NCI-H526 treated with DMSO at 0.1 percent for 48 hours (cell line): ENCODE results near the gene ESPN.
"Not testable (repeated sequence)": the region's sequence is repeated elsewhere in the genome, so short reads cannot be mapped to it uniquely, and the experiment has no call there.

ENCODE experiments used
- DNase-seq: peaks from one replicate; lab custom pipeline; 2025; lab: John Stamatoyannopoulos, UW

ESPN gene

GRCh38 chr1:6424619-6425593 lies at the start of gene ESPN:
TSS of gene ESPN (plus strand) at chr1:6424776. CDS start at chr1:6424956, 180 bp downstream.
- peak; percentile 24 for DNase-seq

GRCh38 chr1:6378096-6378746 lies 46.4 kb upstream of the ESPN start:
- DNase-seq: peak; percentile 20

GRCh38 chr1:6380037-6380436 lies 44.5 kb upstream of the ESPN start:
- DNase-seq: no peak

GRCh38 chr1:6384135-6384534 lies 40.4 kb upstream of the ESPN start:
- DNase-seq: no peak

- DNase-seq: no peak
Measured at GRCh38 chr1:6384962-6385361, 39.6 kb upstream of the ESPN start.

- peak; percentile 28 for DNase-seq
Measured at GRCh38 chr1:6385488-6386191, 38.9 kb upstream of the ESPN start.

GRCh38 chr1:6386371-6386949 lies 38.1 kb upstream of the ESPN start:
- DNase-seq: no peak

GRCh38 chr1:6389971-6390370 lies 34.6 kb upstream of the ESPN start:
- no peak for DNase-seq

- DNase-seq: peak; percentile 28
Measured at GRCh38 chr1:6391951-6392808, 32.4 kb upstream of the ESPN start.

- DNase-seq: no peak
Measured at GRCh38 chr1:6392809-6393399, 31.7 kb upstream of the ESPN start.

GRCh38 chr1:6393400-6394187 lies 31.0 kb upstream of the ESPN start, which contains the start of gene ACOT7:
TSS of gene ACOT7 (minus strand) at chr1:6393767. CDS start at chr1:6393399, 368 bp downstream.
- peak; percentile 95 for DNase-seq

- DNase-seq: not testable (repeated sequence)
Measured at GRCh38 chr1:6395130-6395529, 29.4 kb upstream of the ESPN start.

GRCh38 chr1:6395781-6396244 lies 28.8 kb upstream of the ESPN start:
- not testable (repeated sequence) for DNase-seq

GRCh38 chr1:6396998-6397397 lies 27.6 kb upstream of the ESPN start:
- no peak for DNase-seq

GRCh38 chr1:6397844-6398441 lies 26.6 kb upstream of the ESPN start:
- no peak for DNase-seq

- no peak for DNase-seq
Measured at GRCh38 chr1:6399294-6399693, 25.3 kb upstream of the ESPN start.

GRCh38 chr1:6401673-6402072 lies 22.9 kb upstream of the ESPN start:
- no peak for DNase-seq

- no peak for DNase-seq
Measured at GRCh38 chr1:6408023-6408422, 16.6 kb upstream of the ESPN start.

GRCh38 chr1:6409053-6409452 lies 15.5 kb upstream of the ESPN start:
- DNase-seq: no peak
